Stimulated activated CD4-positive, alpha-beta T cell treated with anti-CD3 and anti-CD28 coated beads, Interleukin-4, amount 100 ng/mL, for 24 hours (primary cell): ENCODE measurements around the gene UBA5.
"Not testable (repeated sequence)": the region's sequence is repeated elsewhere in the genome, so short reads cannot be mapped to it uniquely, and the experiment has no call there.

ENCODE experiments used
- DNase-seq: peaks from one replicate; pipeline ENCODE4 v3.0.0-alpha.2; 2020

Gene UBA5

DNA sequence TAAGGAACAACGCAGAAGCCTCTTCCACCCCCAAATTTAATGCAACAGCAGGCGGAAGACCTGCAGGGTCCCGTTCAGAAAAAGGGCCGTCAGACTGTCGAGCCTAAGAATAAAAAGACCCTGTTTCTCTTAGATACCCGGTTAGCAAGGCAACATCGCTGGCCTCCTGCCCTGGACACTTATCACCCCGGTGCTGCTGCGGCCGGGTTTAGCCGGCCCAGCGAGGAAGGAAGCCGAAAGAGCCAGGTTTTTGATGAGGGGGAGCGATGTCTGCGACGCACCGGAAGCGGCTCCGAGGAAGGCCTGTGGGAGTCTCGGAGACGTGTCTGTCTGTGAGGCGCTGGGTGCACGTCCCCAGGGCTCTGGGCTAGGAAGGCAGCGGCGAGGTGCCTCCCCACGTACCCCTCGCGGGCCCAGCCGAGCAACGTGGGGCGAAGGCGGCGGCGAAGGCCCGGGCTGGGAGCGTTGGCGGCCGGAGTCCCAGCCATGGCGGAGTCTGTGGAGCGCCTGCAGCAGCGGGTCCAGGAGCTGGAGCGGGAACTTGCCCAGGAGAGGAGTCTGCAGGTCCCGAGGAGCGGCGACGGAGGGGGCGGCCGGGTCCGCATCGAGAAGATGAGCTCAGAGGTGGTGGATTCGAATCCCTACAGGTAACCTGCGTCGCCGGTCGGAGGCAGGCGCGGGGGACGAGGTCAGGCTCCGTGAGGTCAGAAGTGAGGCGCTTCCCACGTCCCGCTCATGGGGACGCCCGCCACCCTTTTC lies at the start of gene UBA5:
Gene UBA5 (plus strand): TSS at position 278 of the 759 bp plus-strand sequence. CDS start 209 bp downstream, at position 487.
- peak; percentile 76 for DNase-seq

DNA sequence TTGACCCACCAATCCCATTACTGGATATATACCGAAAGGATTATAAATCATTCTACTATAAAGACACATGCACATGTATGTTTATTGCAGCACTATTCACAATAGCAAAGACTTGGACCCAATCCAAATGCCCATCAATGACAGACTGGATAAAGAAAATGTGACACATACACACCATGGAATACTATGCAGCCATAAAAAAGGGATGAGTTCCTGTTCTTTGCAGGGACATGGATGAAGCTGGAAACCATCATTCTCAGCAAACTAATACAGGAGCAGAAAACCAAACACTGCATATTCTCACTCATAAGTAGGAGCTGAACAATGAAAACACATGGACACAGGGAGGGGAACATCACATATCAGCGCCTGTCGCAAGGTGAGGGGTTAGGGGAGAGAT lies 44.8 kb upstream of the UBA5 start:
- DNase-seq = not testable (repeated sequence)

DNA sequence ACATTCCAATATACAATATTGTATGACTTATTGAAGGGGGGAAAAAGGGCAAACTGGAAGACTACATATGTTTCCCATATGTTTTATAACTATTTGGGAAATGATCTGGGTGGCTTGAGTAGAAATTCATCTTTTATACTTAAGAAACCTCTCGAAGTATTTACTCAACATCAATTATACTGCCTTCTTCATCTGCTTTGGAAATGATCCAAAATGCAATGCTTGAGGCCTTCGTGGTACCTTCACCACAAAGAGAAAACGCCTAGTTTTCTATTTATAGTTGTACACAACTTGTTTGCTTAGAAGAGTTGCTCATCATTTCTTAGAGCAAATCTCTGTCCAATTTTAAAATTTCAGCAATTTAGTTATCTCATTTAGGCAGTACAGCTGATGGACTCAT lies 44.2 kb upstream of the UBA5 start:
- no peak for DNase-seq

DNA sequence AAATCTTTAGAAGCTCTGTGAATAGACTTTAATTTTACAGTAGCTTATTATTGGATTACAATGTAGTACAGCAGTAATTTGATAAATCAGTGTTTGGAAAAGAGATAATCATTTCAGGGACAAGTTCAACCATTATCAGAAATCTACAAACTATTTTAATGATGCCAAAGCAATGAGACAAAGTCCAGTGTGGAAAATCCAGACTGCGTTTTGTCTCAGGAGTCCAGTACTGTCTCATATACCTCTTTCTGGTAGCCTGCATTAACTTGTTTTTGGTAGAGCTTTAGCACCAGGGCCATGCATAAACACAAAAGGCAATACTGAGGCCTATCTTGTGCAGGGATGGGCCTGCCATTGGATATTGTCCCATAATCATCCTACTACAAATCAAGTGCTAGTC lies 43.3 kb upstream of the UBA5 start:
- DNase-seq = no peak

DNA sequence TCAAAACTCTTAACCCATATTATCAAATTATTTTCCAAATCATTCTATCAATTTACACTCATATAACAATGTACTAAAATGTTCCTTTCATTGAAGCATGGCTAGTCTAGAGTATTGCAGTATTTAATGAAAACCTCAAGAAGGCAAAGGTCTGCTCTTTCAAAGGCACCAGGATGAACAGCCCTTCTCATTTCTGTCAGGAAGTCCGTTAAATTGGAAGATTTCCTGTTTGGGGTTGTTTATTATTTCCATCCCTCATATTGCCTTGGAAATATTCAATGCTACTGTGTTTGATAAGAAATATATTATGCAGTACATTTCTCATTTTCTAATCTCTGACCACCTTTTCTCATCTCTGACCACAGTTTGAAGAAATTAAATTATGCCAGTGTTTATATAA lies 38.0 kb upstream of the UBA5 start:
- no peak for DNase-seq

DNA sequence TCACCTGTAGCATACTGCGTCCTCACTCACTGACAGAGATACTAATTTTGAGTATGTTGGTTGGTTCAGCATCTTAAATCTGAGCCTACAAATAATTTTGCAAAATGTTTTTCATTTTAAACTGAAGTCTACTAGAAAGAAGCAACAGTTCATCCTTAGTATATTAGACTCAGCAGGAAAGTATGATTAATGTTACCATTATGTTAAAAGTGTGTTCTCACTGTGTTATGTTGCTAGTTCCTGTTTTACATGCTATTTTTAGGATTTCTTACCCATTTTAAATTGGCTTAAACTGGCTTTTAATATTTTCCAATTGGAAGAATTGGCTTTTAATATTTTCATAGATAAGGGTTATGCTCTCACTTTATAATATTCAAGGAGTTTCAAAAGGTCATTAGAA lies 37.4 kb upstream of the UBA5 start:
- no peak for DNase-seq

DNA sequence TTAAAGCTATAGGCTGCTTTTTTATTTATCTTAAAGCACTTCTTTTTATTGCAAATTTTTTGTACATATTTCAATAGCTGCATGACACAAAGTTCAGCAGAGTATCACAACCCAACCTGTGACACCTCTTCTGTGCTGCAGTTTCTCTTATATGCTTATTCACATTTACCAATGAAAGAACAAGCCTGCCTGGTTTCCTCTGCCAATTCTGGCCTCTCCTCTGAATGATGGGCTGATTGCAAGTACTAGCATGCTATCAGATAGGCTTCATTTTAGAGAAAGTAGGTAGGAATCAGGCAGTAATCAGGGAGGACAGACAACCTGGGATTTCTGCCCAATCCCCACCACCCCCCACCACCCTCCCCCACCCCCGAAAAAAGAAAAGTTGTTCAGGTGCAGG lies 36.5 kb upstream of the UBA5 start:
- no peak for DNase-seq

DNA sequence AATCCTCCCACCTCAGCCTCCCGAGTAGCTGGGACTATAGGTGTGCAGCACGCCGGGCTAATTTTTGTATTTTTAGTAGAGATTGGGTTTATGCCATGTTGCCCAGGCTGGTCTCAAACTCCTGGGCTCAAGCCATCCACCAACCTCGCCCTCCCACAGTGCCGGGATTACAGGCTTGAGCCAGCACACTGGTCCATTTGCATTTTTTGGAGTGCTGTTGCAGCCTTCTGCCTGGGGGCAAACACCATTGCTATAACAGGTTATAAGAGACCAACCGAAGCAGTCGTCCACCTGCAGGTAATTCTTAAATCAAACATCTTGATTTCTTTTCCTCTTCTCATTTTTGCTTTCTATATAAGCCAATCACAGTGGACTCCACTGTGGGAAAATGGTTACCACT lies 35.3 kb upstream of the UBA5 start:
- no peak for DNase-seq

DNA sequence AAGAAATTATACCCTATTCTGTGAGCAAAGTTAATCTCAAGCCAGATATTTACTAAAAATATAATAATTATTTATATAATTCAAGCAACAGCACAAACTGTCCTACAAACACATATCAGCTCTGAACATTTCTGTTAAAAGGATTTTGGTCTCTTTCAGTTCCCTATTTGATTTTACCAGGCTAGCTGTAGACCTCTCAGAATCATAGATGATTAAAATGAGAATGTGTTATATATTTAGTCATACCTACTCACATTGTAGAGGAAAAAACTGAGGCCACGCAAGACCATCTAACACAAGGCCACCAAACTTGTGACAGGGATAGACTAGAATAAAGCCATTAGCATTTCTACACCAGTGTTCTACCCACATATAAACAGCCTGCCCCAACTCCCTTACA lies 34.5 kb upstream of the UBA5 start:
- DNase-seq = no peak

DNA sequence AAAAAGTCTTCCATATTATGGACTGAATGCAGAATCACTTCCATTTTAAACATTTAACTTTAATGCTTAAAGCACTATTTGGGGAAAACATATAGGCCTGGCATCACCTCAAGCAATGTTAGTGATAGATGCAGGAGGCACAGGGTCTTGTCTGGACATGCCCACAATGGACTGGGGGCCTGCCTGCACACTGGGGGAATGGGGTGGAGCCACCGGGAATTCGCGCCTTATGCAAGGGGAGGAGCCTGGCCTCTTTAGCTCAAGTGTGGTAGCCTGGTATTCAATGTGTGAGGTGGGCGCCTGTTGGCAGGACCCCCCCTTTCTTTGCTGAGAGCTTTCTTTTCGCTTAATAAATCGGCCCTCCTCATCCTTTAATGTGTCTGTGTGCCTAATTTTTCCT lies 33.2 kb upstream of the UBA5 start:
- DNase-seq = no peak

DNA sequence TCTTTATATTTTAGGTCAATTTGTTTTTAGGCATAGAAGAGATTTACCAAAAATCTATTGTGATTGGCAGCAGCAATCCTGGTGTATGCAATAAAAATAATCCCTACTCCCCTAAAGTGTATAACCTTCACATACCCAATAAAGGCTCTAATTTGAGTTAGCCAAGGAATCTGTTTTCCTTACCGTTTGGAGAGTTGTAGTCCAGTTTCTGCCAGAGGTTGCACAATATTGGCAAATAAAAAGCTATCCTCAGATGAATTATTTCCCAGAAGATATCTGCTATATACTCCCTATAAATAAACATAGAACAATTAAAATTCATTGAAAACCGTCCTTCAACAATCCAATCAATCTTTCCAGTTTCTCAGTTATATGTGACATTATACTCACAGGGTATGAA lies 32.0 kb upstream of the UBA5 start:
- DNase-seq = no peak

DNA sequence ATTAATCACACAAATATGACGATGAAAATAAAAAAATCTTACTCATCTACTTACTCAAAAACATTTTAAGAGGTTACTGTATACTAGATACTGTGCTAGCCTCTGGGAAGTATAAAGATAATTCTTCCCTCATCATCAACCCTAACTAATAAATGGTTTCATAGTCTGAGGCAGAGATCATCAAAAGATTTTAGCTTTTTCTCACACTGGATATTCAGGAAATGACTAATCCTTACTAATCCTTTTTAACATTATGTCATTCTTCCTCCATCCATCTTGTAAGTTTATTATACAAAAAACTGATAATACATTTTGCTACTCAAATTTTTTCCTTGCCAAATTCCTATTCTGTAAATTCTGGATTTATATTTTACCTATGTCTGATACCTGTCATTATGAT lies 30.2 kb upstream of the UBA5 start:
- no peak for DNase-seq

DNA sequence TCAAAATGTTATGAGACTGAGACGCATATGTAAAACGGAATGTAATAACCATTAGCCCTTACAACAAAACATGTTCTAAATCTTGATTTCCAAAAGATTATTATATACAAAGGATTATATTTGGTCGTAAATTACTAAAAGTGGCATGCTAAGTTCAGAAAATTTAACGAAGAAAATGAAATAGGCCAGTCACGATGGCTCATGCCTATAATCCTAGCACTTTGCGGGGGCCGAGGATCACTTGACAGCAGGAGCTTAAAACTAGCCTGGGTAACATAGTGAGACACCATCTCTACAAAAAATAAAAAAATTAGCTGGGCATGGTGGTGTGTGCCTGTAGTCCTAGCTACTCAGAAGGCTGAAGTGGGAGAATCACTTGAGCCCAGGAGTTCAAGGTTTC lies 29.5 kb upstream of the UBA5 start:
- no peak for DNase-seq

DNA sequence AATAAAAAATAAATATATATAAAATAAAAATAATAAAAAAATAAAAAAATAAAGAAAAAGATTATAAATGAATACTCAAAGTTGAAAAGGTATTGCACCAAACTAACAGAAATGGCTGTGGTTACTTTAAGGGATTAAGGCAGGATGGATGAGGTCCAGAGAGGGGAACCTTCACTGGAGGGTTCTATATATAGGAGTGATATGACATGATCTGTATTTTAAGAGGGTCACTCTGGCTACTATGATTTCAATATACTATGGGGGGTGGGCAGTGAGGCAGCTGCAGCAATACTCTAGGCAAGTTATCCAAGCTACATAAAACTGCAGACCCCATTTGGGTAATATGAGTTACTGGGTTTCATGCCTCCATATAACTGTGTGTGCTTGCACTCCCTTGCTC lies 25.1 kb upstream of the UBA5 start:
- DNase-seq = no peak

DNA sequence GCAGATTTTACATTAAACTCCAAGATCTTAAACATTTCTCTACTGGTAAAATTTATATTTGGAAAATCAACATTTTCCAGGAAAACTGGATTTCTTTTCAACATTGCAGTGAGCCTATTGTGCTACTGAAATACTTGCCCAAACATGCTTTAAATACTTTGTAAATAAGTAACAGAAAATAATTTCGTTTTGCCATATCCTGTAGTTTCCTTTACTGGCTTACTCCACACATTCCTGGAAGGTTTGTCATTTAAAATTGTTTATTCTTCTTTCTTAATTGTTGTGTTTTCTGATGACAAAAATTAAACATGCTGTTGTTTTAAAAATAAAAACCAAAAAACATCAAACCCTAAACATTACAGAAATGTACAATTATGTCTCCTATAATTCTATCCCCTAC lies 22.5 kb upstream of the UBA5 start:
- DNase-seq = no peak

DNA sequence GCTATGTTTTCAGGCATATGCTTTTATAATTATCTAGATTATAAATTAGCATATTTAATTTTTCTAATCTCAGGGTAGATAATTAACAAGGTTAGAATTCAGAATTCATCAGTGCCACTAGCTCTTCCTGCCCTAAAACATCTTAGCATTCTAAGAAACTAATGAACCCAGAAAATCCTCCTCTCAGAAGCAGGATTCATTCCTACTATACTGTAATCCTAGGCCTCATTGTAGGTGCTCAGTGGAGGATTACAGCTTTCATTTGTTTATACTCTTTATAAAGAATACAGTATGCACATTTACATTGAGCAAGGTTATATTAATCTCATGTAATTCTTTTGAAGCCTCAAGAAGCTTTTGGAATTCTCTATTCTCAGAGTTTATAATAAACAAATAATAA lies 21.4 kb upstream of the UBA5 start:
- no peak for DNase-seq

DNA sequence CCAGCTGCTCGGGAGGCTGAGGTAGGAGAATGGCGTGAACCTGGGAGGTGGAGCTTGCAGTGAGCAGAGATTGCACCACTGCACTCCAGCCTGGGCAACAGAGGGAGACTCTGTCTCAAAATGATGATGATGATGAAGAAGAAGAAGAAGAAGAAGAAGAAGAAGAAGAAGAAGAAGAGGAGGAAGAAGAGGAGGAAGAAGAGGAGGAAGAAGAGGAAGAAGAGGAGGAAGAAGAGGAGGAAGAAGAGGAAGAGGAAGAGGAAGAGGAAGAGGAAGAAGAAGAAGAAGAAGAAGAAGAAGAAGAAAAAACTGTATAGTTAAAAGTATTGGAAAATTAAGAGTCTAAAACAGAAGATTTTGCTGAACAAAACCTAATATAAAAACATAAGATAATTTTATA lies 18.7 kb upstream of the UBA5 start:
- DNase-seq = not testable (repeated sequence)

DNA sequence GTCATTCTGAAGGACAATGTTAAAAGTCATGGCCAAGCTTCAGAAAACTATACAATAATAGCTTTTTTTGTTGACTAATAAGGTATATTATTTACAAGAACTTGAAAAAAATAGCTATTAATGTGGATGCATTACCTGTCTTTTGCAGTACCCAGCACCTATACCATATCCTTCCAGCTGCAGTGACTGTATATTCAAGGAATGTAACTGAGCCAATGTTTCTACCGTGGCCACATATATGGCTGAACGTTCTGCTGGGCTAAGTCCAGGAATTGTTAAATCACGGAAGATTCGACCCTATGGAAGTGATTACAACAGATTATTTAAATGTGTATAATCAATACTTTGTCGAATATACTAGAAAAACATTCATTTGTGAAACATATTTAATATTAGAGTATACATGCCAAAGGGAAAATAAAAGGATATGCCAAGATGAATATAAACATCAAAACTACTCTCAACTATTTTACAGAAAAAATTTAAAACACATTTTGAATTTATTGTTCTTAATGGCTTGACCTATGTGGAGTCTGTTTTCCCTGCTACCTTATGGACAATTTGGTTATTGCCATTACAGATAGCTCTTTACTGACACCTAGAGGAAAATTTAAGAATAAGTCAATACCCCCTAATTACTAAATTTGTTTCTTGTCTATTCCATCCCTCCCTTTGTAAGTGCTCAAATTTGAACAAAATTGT lies 18.1 kb upstream of the UBA5 start:
- DNase-seq = no peak

DNA sequence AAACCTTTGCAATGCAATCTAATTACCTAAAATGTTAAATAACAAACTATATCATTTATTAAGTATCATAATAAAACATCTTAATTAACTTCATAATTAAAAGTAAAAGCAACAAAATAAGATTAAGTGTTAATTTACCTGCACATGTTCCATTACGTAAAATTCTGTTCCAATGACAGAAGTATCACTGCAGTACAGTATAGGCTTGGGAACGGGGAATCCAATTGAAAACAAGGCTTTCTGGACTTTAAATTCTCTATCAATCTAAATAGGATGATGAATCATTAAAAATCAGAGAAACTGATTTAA lies 17.6 kb upstream of the UBA5 start:
- no peak for DNase-seq

DNA sequence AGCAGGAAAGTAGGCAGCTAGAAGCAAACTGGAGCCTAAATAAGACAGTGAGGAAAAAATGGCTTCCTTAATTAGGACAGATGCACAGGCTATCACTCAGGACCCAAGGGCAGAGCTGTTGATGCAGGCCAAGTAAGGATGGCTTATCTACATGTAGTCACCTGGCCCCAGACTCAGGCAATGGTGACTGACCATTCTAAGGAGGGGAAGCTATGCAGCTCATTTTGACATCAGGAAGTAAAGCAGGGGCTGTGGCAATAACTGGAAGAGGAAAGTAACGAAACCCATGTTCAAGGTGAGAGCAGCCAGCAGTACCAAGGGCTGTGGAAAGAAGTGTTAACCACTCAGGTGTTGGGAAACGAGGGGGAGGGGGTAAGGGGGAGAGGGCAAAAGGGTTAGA lies 16.8 kb upstream of the UBA5 start:
- DNase-seq = no peak

DNA sequence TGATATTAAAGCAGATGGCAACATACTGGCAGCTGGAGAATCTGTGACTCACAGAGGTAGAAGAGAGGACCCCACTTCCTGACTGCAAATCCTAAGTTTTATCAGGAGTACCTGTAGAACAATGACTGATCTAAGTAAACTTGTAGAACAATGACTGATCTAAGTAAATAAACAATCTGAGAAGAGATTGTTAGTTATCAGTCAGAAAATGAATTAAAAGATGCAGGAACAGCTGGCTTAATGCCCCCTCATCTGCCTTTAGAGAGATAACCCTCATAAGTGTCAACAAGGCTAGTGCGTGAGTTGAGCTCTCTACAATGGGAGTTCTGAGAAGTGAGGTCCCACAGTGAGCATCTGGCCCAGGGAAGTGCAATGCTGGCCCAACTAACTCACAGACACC lies 15.1 kb upstream of the UBA5 start:
- DNase-seq = no peak

DNA sequence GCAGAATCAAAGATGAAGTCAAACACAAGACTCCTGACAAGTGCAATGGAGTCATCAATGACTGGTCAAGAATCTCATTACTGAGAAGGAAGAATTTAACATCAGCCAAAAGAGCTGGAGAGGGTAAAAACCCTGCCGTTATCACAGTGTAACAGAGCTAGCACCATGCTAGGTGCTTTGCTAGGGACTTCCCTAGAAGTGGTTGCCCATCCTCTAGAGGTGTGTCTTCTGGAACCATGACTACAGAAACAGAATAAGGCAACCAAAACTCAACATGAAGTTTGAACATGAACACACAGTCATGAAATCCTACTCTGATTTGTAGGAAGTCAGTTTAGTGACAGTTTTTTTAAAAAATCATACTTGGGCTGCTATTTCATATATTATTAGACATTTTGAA lies 10.0 kb upstream of the UBA5 start:
- no peak for DNase-seq

DNA sequence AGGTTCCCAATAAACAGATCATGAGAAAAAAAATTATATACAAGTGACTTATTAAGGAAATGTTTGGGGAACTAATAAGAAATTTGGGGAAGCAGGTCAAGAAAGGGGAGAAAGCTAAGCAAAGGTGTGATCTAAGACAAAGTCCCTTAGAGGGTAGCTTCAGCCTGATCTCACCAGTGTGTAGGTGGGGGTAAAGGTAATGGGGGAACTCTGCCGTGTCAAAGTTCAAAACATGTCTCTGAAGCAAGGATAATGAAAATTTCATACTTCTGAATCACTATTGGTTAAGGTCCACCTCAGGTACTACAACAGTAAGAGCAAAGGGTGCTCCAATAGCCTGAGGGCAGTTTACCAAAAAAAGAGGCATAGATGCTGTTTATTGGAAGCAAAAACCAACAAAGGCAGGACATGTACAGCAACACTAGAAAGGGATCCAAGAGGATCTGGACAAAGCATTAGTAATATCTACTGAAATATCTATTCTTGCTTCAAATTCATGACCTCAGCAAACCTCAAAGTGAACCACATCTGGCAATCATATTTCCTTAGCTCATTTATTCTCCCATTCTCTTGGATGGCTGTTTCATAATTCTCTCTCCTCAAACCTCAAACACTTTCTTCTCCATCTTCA lies 7.4 kb upstream of the UBA5 start:
- DNase-seq = no peak

DNA sequence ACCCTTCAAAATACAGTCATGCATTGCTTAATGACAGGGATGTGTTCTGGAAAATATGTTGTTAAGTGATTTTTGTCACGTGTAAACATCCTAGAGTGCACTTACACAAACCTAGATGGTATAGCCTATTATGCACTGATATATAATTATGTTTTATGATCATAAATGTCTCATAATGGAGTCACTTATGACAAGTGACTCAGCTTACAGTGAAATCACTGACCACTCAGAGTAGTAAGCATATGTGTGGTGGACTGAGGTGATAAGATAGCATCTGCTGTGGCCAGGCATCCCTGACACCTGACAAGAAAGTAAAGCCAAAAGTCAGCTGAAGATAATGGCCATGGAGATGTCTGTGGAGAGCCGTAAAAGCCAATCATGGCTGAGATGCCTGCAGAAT lies 5.9 kb upstream of the UBA5 start:
- no peak for DNase-seq

DNA sequence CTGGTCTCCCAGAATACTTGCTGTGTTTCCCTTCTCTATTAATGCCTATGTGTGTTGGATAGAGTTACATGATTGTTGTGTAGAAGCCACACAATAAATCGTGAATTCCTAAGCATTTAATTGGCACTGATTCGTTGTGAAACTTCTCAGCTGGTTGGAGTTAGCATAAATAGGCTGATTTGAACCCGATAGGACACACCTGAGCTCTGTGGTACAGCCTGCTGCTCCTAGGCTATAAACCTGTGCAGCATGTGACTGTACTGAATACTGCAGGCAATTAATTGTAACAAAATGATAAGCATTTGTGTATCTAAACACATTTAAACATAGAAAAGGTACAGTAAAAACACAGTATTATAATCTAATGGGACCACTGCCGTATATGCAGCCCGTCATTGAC lies 5.4 kb upstream of the UBA5 start:
- DNase-seq = no peak
